ENCODE data around the gene COBL.

DNA sequence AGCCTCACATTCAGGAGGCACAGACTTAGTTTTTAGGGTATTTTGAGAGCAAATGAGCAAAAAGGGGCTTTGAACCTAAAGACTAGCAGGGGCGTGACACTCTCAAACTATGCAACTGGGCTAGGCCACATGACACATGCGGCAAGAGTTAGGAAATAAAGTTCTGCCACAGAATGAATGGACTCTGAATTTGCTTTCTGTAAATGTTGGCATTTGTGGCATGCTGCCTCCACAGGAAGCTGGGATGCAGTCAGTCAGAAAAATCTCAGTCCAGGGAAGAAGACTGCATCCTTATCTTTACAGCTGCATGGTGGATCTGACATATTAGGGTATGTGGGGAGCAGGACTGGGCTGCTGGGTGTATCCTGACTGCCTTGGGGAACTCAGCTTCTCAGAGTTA lies 181.0 kb downstream of the COBL start:
- TF ChIP-seq, protein P1, sequence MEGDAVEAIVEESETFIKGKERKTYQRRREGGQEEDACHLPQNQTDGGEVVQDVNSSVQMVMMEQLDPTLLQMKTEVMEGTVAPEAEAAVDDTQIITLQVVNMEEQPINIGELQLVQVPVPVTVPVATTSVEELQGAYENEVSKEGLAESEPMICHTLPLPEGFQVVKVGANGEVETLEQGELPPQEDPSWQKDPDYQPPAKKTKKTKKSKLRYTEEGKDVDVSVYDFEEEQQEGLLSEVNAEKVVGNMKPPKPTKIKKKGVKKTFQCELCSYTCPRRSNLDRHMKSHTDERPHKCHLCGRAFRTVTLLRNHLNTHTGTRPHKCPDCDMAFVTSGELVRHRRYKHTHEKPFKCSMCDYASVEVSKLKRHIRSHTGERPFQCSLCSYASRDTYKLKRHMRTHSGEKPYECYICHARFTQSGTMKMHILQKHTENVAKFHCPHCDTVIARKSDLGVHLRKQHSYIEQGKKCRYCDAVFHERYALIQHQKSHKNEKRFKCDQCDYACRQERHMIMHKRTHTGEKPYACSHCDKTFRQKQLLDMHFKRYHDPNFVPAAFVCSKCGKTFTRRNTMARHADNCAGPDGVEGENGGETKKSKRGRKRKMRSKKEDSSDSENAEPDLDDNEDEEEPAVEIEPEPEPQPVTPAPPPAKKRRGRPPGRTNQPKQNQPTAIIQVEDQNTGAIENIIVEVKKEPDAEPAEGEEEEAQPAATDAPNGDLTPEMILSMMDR (IDR thresholded peaks at IDR 0.05) = no peak
- TF ChIP-seq POLR2AphosphoS5 (IDR thresholded peaks at IDR 0.05; ENCODE audit: low read depth, low read length) (no peak), SIN3A (IDR thresholded peaks at IDR 0.05; ENCODE audit: borderline replicate concordance, insufficient read depth, low read depth, low read length) (no peak), TCF7L2 (IDR thresholded peaks at IDR 0.05; ENCODE audit: low read depth, low read length) (no peak)
- TF ChIP-seq, protein P2, sequence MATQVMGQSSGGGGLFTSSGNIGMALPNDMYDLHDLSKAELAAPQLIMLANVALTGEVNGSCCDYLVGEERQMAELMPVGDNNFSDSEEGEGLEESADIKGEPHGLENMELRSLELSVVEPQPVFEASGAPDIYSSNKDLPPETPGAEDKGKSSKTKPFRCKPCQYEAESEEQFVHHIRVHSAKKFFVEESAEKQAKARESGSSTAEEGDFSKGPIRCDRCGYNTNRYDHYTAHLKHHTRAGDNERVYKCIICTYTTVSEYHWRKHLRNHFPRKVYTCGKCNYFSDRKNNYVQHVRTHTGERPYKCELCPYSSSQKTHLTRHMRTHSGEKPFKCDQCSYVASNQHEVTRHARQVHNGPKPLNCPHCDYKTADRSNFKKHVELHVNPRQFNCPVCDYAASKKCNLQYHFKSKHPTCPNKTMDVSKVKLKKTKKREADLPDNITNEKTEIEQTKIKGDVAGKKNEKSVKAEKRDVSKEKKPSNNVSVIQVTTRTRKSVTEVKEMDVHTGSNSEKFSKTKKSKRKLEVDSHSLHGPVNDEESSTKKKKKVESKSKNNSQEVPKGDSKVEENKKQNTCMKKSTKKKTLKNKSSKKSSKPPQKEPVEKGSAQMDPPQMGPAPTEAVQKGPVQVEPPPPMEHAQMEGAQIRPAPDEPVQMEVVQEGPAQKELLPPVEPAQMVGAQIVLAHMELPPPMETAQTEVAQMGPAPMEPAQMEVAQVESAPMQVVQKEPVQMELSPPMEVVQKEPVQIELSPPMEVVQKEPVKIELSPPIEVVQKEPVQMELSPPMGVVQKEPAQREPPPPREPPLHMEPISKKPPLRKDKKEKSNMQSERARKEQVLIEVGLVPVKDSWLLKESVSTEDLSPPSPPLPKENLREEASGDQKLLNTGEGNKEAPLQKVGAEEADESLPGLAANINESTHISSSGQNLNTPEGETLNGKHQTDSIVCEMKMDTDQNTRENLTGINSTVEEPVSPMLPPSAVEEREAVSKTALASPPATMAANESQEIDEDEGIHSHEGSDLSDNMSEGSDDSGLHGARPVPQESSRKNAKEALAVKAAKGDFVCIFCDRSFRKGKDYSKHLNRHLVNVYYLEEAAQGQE (IDR thresholded peaks at IDR 0.05; ENCODE audit: insufficient read depth in 1 of 2, low read depth in 2 of 2, low read length in 1 of 2) = no peak
